Endothelial cell of umbilical vein (primary cell): ENCODE measurements around the gene SAMD5. TPM values are rescaled to one million over a fixed set of nuclear protein-coding genes. Genes with fewer than 3 reads are reported as not detected.
A peak's percentile ranks its signal among the peaks of the same experiment; 100 is the strongest.

Experiments
- BruUV-seq: library from RNA; stranded (reverse); fragments of 400-500 nt; replicated peaks from 2 replicates; lab custom pipeline; 2021; lab: Mats Ljungman, UMichigan
- CTCF ChIA-PET: fragments of 300-600, 350-600 bp; sonication (Branson Sonifier 250); formaldehyde crosslinking; loops from one replicate; lab custom pipeline; 2021; ENCODE audit warnings: antibody characterized with exemption, inconsistent platforms; lab: Charles Lee
- POLR2A ChIA-PET: fragments of 300-600, 350-600 bp; sonication (Branson Sonifier 250); formaldehyde crosslinking; loops from one replicate; lab custom pipeline; 2021; ENCODE audit warnings: antibody characterized with exemption, inconsistent platforms; lab: Charles Lee
- DNase-seq: peaks from one replicate; pipeline ENCODE4 v3.0.0-alpha.2; 2011; ENCODE audit warnings: low read depth, low spot score
- FAIRE-seq: peaks from 2 replicates; lab custom pipeline; 2011; peaks lifted over from hg19 to GRCh38; lab: Jason Lieb, UNC
- H2AFZ ChIP-seq: 2 replicates; pipeline ENCODE4 v1.6.0; 2012; ENCODE audit warnings: low read depth, low read length, control low read depth, inconsistent platforms
- H3K27ac ChIP-seq: 2 replicates; pipeline ENCODE4 v1.5.1; 2011; ENCODE audit warnings: low read depth, mild to moderate bottlenecking, control low read depth, low read length, moderate library complexity; ENCODE audit not compliant: insufficient read depth
- H3K27me3 ChIP-seq, 2 experiments: 2 replicates each; pipeline versions ENCODE4 v1.6.0 to v1.6.1; 2011; ENCODE audit warnings: low read length in 2 of 2, mixed read lengths in 1 of 2; ENCODE audit not compliant: control insufficient read depth in 2 of 2, insufficient read depth in 2 of 2
- H3K36me3 ChIP-seq, 2 experiments: 2 replicates in 1 of 2; 3 replicates in 1 of 2; pipeline ENCODE4 v1.5.1; 2011; ENCODE audit warnings: low read length in 2 of 2, mild to moderate bottlenecking in 1 of 2, moderate library complexity in 1 of 2; ENCODE audit not compliant: control insufficient read depth in 2 of 2, insufficient read depth in 2 of 2; ENCODE audit errors: extremely low read depth in 1 of 2
- H3K4me1 ChIP-seq: 3 replicates; pipeline ENCODE4 v1.5.1; 2011; ENCODE audit warnings: mild to moderate bottlenecking, low read length; ENCODE audit not compliant: control insufficient read depth, insufficient read depth; ENCODE audit errors: extremely low read depth
- H3K4me2 ChIP-seq: 2 replicates; pipeline ENCODE4 v1.6.1; 2011; ENCODE audit warnings: low read length, control low read depth, mixed read lengths; ENCODE audit not compliant: insufficient read depth
- H3K4me3 ChIP-seq, 3 experiments: fragments of 200-600 bp in 1 of 3; sonication (generic), shearing (Covaris generic) in 1 of 3; replicated peaks in 1 of 3; 2 replicates each; pipeline ENCODE4 v1.5.1; 2011 to 2016; ENCODE audit warnings: control low read depth in 3 of 3, low read length in 3 of 3, mild to moderate bottlenecking in 2 of 3, inconsistent platforms in 1 of 3, low read depth in 1 of 3, moderate library complexity in 1 of 3; ENCODE audit not compliant: insufficient read depth in 1 of 3
- H3K79me2 ChIP-seq: 2 replicates; pipeline ENCODE4 v1.6.0; 2012; ENCODE audit warnings: low read length, inconsistent platforms; ENCODE audit not compliant: control insufficient read depth, insufficient read depth
- H3K9ac ChIP-seq: replicated peaks from 2 replicates; pipeline ENCODE3; 2011; ENCODE audit warnings: low read length, control low read depth; ENCODE audit not compliant: insufficient read depth; ENCODE audit errors: extremely low read depth
- H3K9me1 ChIP-seq: replicated peaks from 3 replicates; pipeline ENCODE4 v1.6.0; 2011; ENCODE audit warnings: mild to moderate bottlenecking, low read length; ENCODE audit not compliant: control insufficient read depth, insufficient read depth; ENCODE audit errors: extremely low read depth
- H3K9me3 ChIP-seq: replicated peaks from 2 replicates; pipeline ENCODE4 v1.5.1; 2012; ENCODE audit warnings: low read length, inconsistent platforms; ENCODE audit not compliant: control insufficient read depth, insufficient read depth
- H4K20me1 ChIP-seq: replicated peaks from 2 replicates; pipeline ENCODE3; 2011; ENCODE audit warnings: mild to moderate bottlenecking, low read length; ENCODE audit not compliant: control insufficient read depth, insufficient read depth; ENCODE audit errors: extremely low read depth
- CTCF ChIP-seq, 2 donors: IDR thresholded peaks; 1 replicate in 1 of 2; 2 replicates in 1 of 2; pipeline ENCODE4 v1.5.1; 2011; ENCODE audit warnings: low read length in 2 of 2, mild to moderate bottlenecking in 2 of 2, moderate library complexity in 2 of 2, control low read depth in 1 of 2, inconsistent platforms in 1 of 2, low read depth in 1 of 2; ENCODE audit not compliant: insufficient read depth in 1 of 2; ENCODE audit errors: extremely low read depth in 1 of 2
- EZH2 ChIP-seq: IDR thresholded peaks from 2 replicates; pipeline ENCODE4 v1.6.1; 2012; ENCODE audit warnings: borderline replicate concordance, low read depth, mild to moderate bottlenecking, moderate library complexity, low read length, inconsistent platforms; ENCODE audit not compliant: severe bottlenecking
- FOS ChIP-seq: IDR thresholded peaks from 2 replicates; pipeline ENCODE4 v1.6.1; 2011; ENCODE audit warnings: mild to moderate bottlenecking, low read length, moderate library complexity, borderline replicate concordance; ENCODE audit not compliant: insufficient read depth
- GATA2 ChIP-seq: IDR thresholded peaks from 2 replicates; pipeline ENCODE4 v1.7.0; 2011; ENCODE audit warnings: low read depth, mild to moderate bottlenecking, moderate library complexity, mixed read lengths, low read length; ENCODE audit not compliant: insufficient read length, insufficient read depth
- JUN ChIP-seq: IDR thresholded peaks from 2 replicates; pipeline ENCODE4 v1.6.1; 2011; ENCODE audit warnings: borderline replicate concordance, low read depth; ENCODE audit not compliant: insufficient read length, insufficient read depth
- MAX ChIP-seq: IDR thresholded peaks from 2 replicates; pipeline ENCODE4 v1.6.1; 2011; ENCODE audit not compliant: insufficient read depth, insufficient read length
- MYC ChIP-seq: IDR thresholded peaks from one replicate; pipeline ENCODE4 v1.6.1; 2011; ENCODE audit warnings: mild to moderate bottlenecking, low read depth, low read length
- POLR2A ChIP-seq: IDR thresholded peaks from 2 replicates; pipeline ENCODE4 v1.6.1; 2012; ENCODE audit warnings: low read depth, mild to moderate bottlenecking, control low read depth, low read length
- POLR2AphosphoS5 ChIP-seq: IDR thresholded peaks from 2 replicates; pipeline ENCODE4 v1.6.1; 2012; ENCODE audit warnings: low read depth, mild to moderate bottlenecking, control low read depth, low read length, moderate library complexity; ENCODE audit not compliant: insufficient read depth
- dilution Hi-C: fragments of 300-500 bp; cut with MboI; formaldehyde crosslinking; loops from one replicate; pipeline ENCODE4 v1.15.0; 2019; ENCODE audit warnings: low sequenced_read_pairs; ENCODE audit not compliant: extremely low pct_ligation_motif_present
- intact Hi-C: fragments of 100-400 bp; cut with micrococcal nuclease; formaldehyde crosslinking; loops from one replicate; pipeline ENCODE4 v1.10.0; 2022
- polyA plus RNA-seq, 4 experiments: library from polyadenylated mRNA; depleted of rRNA in 3 of 4; stranded (reverse) in 3 of 4; unstranded in 1 of 4; fragments of >200 nt; gene quantifications; 2 replicates each; pipeline versions ENCODE4 v1.2.1 to v1.2.3, GENCODE V29; 2011 to 2012; ENCODE audit warnings: missing spikeins in 1 of 4
- total RNA-seq: library from RNA; stranded (reverse); gene quantifications from 2 replicates; pipeline ENCODE4 v1.2.3, GENCODE V29; 2021

SAMD5 gene
- total and polyA plus RNA-seq, 2 donors (not counting 3 experiments of a cell fraction or from before 2014, with no cell fraction given), result 0.75 to 6.9 TPM

- Histone ChIP-seq H3K36me3 (no peaks in the 10 kb centered on the region), H4K20me1 (no peaks in the 10 kb centered on the region), H3K4me3 (no peak overlapping the region), H2AFZ (no peak overlapping the region), H3K9ac (no peak overlapping the region), H3K79me2 (no peaks in the 10 kb centered on the region), H3K4me2 (no peak overlapping the region), H3K4me1 (no peaks in the 10 kb centered on the region), H3K27ac (no peak overlapping the region), H3K9me3 (no peaks in the 10 kb centered on the region), H3K27me3 (no peaks in the 10 kb centered on the region), H3K9me1 (no peaks in the 10 kb centered on the region)
- BruUV-seq, result no TSS peak
- DNase-seq (no peak), FAIRE-seq (no peak)
- dilution Hi-C loops, result no loop called here
- TF ChIP-seq EZH2 (no peak), FOS (peak; percentile 13)
- ChIA-PET POLR2A (no interaction called here), CTCF (no interaction called here)
- intact Hi-C loops, result no loop called here
Observed at GRCh38 chr6:147549531-147549930, 41.0 kb downstream of the SAMD5 start.

- Histone ChIP-seq H3K36me3 (no peaks in the 10 kb centered on the region), H3K9ac (no peak overlapping the region), H3K9me3 (no peaks in the 10 kb centered on the region), H4K20me1 (no peaks in the 10 kb centered on the region), H3K79me2 (no peaks in the 10 kb centered on the region), H3K4me2 (no peak overlapping the region), H3K4me3 (no peak overlapping the region), H3K9me1 (no peaks in the 10 kb centered on the region), H3K4me1 (no peaks in the 10 kb centered on the region), H3K27ac (no peak overlapping the region), H3K27me3 (no peaks in the 10 kb centered on the region), H2AFZ (no peak overlapping the region)
- ChIA-PET POLR2A (no interaction called here), CTCF (interaction anchor here (0.6 kb wide), 1 partner anchor 14 kb away, joined by 3 read pairs; no protein-coding TSS in a partner anchor)
- no peak for DNase-seq
- TF ChIP-seq MYC, result no peak
- no peak for TF ChIP-seq POLR2AphosphoS5
- TF ChIP-seq GATA2, result no peak
- no peak for TF ChIP-seq MAX
- no peak for TF ChIP-seq JUN
- no peak for TF ChIP-seq CTCF (IDR thresholded peaks at IDR 0.05; ENCODE audit: extremely low read depth in 1 of 2, insufficient read depth in 1 of 2, low read depth in 1 of 2, low read length in 2 of 2)
- no peak for TF ChIP-seq POLR2A
- TF ChIP-seq FOS, result no peak
- TF ChIP-seq EZH2, result no peak
- intact Hi-C loops (no loop called here), dilution Hi-C loops (no loop called here)
- no TSS peak for BruUV-seq
- no peak for FAIRE-seq
Observed at GRCh38 chr6:147551976-147552375, 43.5 kb downstream of the SAMD5 start.
